K562 (cell line): Measurements from ENCODE around the gene CERS3.

ENCODE experiments used
- CTCF ChIP-seq, 3 experiments: IDR thresholded peaks in 2 of 3; conservative IDR thresholded peaks in 1 of 3; 2 replicates each; pipeline ENCODE4 v1.5.1; 2011 to 2012; ENCODE audit warnings: low read length in 3 of 3, mild to moderate bottlenecking in 3 of 3, control low read depth in 2 of 3, improper control_type of control experiment in 1 of 3, inconsistent platforms in 1 of 3, low read depth in 1 of 3, mixed read lengths in 1 of 3, moderate library complexity in 1 of 3; ENCODE audit not compliant: insufficient read depth in 2 of 3
- FOXP4 ChIP-seq: sonication (generic); formaldehyde crosslinking; IDR thresholded peaks from 2 replicates; pipeline ENCODE4 v1.8.0; 2022; ENCODE audit warnings: mild to moderate bottlenecking, missing genetic modification reagents, borderline replicate concordance
- MAZ ChIP-seq, 2 experiments: fragments of 450-650 bp in 1 of 2; sonication (generic) in 1 of 2; formaldehyde crosslinking; IDR thresholded peaks in 1 of 2; conservative IDR thresholded peaks in 1 of 2; 2 replicates each; pipeline versions ENCODE4 v1.4.0 to v1.5.0; 2020; ENCODE audit warnings: mild to moderate bottlenecking in 1 of 2, missing genetic modification reagents in 1 of 2
- RBFOX2 ChIP-seq: fragments of 200-400 bp; formaldehyde crosslinking; IDR thresholded peaks from 2 replicates; pipeline ENCODE4 v1.6.1; 2017; ENCODE audit warnings: low read depth, mild to moderate bottlenecking, low read length, moderate library complexity
- SIX5 ChIP-seq, 2 experiments: IDR thresholded peaks; 2 replicates each; pipeline ENCODE4 v1.6.1; 2011; ENCODE audit warnings: low read length in 2 of 2, borderline replicate concordance in 1 of 2, low read depth in 1 of 2, mild to moderate bottlenecking in 1 of 2, moderate library complexity in 1 of 2; ENCODE audit not compliant: insufficient read depth in 1 of 2
- SRF ChIP-seq, 2 experiments: fragments of 250-450, 450-650 bp in 1 of 2; sonication (Bioruptor Pico) in 1 of 2; sonication (generic) in 1 of 2; formaldehyde crosslinking; IDR thresholded peaks; 2 replicates each; pipeline versions ENCODE4 v1.5.0 to v1.5.1; 2020 to 2022; ENCODE audit warnings: mild to moderate bottlenecking in 1 of 2, missing genetic modification reagents in 1 of 2
- USF2 ChIP-seq: sonication (generic); formaldehyde crosslinking; IDR thresholded peaks from 2 replicates; pipeline ENCODE4 v1.5.0; 2020; ENCODE audit warnings: missing genetic modification reagents

GRCh38 chr15:100560323-100560722 is 31.6 kb upstream of the CERS3 start:
- TF ChIP-seq RBFOX2 (no peak), CTCF (IDR thresholded peaks at IDR 0.05 in 2 of 3, conservative IDR thresholded peaks at IDR 0.05 in 1 of 3; ENCODE audit: insufficient read depth in 2 of 3, low read depth in 1 of 3, low read length in 3 of 3) (no peak), MAZ (CRISPR knock-in tag; conservative IDR thresholded peaks at IDR 0.05 in 1 of 2, IDR thresholded peaks at IDR 0.05 in 1 of 2) (no peak), USF2 (CRISPR knock-in tag) (no peak), SIX5 (IDR thresholded peaks at IDR 0.05; ENCODE audit: borderline replicate concordance in 1 of 2, insufficient read depth in 1 of 2, low read depth in 1 of 2, low read length in 2 of 2) (no peak), FOXP4 (CRISPR knock-in tag) (no peak), SRF (CRISPR knock-in tag; IDR thresholded peaks at IDR 0.05) (no peak)
